Measurements from ENCODE around the gene RBM15B.

Gene RBM15B

DNA sequence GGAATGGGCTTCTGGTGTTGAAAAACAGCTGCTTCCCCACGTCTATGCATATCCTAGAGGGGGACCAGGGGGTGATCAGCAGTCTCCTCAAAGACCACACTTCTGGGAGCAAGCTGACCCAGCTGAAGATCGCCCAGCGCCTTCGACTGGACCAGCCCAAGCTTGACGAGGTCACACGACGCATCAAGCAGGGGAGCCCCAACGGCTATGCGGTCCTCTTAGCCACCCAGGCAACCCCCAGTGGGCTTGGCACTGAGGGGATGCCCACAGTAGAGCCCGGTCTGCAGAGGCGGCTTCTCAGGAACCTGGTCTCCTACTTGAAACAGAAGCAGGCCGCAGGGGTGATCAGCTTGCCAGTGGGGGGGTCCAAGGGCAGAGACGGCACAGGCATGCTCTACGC lies 2.5 kb downstream of the RBM15B start:
- DNase-seq, result no peak

DNA sequence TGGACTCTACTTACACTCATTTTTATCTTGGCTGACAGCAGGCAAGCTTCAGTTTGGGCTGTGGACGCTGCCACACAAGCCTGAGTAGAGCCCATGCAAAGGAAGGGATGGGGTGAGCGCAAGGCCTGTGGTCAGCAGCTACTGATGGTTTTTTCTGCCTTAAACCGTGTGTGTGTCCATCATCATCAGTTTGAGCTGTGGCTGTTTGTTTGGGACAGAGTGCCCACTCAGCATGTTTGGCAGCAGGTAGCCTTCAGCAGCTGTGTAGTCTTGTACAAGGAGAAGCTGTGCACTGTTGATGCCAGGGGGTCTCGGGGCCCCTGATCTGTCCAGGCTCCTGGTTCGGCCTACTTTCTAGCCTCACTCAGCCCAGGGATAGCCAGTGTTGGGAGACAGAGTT lies 3.5 kb downstream of the RBM15B start:
- DNase-seq, result no peak

DNA sequence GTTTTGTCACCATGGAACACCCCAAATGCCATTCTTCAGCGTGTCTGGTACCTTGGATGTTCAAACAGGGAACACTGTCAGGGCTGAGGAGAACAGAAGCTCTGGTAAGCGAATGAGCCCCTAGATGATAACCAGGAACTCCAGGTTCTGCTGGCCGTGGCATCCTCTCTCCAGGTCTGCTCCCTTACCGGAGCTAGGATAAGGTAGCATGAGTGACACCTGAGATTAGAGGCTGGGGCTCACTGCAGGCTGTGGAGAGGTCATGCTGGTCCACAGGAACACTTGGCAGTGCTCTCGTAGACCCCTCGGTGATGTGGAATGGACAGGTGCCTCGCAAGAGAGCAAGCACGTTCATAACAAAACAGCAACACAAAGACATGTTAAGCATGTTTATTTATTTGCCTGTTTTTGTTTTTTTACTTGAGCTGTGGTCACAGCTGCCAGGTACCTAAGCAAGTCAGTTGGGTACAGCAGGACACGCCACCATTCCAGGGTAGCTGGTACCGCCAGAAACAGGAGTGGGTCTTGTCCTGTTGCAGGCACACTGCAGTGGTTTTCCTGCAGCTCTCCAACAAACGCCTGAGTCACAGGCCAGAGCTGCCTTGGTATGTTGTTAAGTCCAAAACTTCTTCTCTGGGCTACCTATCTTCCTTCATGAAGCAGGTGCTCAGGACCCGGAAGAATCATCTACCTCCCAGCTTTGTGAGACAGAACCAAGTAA lies 4.6 kb downstream of the RBM15B start:
- DNase-seq, result no peak

DNA sequence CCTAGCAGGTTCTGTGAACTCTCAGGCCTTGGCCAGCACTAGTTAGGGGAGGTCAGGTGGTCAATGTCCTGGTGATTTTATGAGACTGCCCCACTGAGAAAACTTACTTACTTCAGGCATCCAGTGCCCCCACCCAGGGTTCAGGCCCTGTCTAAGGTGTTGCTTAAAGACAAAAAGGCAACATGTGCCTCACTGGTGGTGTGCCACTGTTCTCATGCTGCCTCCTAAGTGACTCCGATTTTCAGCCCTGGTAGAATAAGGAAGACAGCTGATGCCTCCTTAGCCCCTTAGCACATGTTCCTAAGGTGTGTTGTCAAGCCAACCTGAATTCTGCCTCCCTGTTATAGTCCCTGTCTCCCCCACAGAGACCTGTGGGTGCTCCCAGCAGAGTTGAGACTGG lies 5.3 kb downstream of the RBM15B start:
- DNase-seq, result no peak

DNA sequence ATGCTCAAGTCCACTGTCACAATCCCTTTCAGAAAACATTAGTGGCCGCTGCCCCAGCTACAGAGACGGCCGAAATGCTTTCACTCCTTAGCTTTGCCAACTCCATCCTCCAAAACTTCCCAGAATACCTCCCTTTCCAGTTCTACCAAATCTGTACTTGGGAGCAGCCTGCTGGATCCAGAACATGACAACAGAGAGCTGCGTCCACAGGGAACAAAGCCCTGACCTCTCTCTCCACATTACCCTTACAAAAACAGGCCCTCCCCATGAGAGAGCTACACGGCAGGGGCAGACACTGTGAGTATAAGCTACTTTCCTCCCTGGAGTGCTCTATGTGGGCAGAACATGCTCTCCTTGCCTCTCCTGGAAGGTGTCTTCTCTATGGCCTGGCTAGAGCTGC lies 6.3 kb downstream of the RBM15B start:
- DNase-seq, result no peak

DNA sequence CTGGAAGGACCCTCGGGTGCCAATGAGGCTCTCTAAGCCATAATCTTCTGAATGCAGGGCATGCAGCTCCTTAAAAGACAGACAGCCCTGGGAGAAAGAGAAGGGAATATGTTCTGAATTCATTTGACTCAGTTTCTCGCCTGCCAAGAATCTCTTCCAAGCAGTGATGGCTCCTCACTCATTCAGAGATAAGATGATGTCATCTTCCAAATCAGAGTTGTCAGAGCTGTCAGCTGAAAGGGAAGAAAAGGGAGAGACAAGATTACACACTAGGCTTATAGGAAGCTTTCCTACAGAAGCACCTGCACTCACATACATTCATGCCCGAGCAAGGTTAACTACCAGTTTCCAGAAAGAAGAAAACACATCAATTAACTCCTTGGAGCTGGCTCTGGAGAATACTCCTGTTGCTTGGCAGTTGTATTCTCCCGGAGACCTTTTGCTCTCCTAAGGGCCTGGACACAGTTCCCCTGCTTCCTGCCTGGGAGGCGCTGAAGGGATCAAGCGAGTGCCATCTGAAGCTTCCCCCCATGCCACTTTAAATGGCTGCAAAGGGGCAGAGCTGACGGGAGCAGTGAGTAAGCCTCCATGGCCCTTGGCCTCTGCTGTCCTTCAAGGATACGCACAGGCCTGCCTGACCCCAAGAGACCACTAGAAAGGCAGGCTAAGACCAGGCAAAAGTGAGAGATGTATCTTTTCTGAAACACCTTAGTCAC lies 7.7 kb downstream of the RBM15B start:
- DNase-seq, result no peak

DNA sequence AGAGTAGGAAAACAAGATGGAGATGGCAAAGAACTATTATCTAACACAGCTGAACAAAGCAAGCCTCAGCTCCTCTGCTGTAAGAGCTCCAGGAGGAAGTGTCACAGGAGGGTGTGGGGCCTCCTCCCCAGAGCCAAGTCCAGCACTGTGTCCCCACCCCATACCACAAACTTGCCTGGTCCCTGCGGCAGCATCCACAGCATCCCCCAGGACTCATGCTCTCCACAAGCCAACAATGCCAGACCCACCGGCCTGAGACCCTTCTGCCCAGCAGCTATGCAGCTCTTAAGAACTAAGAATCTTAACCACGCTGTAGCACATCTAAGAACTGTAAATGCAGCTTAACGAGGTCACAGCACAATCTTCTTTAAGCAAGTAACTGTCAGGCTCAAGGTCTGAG lies 9.1 kb downstream of the RBM15B start:
- no peak for DNase-seq

DNA sequence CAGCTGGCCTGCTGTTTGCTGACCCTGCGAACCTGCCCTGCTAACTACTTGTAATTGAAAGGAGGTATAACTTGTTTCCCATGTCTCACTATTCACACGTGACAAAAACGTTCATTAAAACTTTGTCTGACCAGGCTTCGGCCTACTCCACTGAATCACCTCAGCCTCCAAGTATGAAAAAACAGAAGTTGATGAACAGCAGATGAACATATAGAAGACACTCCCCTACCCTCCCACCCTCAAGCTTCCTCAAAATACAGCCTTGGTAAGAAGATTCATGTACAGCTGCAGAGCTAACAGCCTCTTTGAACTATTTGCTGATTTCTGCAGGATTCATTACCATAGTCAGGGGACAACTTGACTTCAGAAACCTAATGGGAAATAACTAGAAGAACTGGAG lies 10.7 kb downstream of the RBM15B start:
- no peak for DNase-seq

DNA sequence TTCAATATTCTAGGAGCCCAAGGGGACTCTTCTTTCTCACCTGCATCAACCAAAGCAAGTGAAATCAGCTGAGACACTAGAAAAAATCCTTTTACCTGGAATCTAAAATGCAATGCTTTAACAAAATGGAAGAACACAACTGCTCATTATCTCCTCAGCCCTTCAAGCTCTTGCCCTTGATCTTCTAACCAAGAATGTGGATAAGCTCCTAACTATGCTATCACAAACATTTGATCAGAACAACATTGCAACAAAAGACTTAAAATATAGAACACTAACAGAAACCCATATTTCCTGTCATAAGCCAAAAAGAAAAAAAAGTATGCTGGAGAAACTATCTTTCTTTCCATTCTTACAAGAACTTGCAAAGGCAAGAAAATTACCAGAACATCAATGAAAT lies 12.6 kb downstream of the RBM15B start:
- DNase-seq, result no peak

DNA sequence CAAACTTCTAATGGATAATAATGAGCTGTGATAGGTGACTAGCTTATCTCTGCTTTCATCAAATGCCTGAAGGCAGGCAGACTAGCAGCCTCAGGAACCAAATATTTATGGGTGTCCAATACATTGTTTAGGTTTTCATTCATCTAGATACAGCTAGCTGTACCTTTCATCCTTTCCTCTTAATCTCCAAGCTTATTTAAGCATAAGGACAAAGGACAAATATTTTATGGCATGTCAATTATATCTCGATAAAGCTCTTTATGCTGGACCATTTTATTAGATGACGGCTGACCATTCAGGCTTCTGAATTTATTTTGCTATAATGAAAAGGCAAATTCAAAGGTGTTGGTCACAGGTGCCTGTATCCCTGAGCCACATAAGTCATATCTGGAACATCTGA lies 16.9 kb downstream of the RBM15B start:
- DNase-seq, result no peak

DNA sequence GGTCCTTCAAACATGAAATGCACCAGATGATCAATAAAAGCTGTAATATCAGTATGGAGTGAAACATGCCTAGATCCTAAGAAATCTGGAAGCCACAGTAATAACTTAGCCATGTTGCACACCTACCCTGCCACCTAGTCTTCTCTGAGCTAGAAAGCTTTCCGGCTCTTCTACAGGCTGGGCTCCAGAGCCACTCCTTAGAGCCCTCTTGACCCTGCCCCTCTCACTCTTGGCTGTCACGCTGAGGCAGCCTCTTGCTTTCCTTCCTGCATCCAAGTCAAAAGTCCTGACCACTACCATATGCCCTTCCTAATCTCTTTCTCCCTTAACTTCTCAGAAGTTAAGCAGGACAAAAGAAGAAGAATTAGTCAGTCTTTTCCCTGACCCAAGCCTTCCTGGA lies 17.7 kb downstream of the RBM15B start:
- DNase-seq, result no peak

DNA sequence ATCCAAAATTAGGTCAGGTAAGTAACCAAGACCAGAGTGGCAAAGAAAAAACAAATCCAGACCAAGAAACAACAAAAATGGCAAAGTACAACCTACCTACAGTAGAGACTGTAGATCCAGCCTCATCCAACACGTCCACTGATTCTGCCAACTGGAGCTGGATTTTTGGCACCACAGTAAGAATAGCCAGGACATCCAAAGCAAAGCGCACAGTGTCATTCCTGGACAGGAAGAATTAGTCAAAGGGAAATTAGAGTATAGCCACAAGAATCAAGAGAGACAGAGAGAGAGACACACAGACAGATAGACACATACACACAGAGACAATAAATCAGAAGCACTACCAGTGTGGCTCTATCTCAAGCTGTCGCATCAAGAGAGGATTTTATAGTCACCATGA lies 31.1 kb downstream of the RBM15B start:
- no peak for DNase-seq

DNA sequence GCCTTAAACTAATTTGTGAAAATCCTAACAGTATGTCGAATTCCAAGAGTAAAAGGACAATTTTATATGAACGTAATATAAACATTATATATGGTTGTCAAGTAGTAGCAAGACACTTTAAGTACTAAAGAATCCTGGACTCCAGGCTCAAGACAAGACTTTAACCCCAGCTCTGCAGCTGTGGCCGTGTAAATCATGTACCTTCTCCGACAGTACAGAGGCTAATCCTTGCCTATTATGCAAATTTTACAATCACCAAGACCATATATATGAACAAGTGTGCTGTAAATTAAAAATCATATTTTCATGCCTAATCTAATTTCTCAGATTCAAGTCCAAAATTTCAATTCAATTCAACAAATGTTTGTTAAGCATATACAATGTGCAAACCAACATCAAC lies 35.8 kb downstream of the RBM15B start:
- DNase-seq, result no peak

DNA sequence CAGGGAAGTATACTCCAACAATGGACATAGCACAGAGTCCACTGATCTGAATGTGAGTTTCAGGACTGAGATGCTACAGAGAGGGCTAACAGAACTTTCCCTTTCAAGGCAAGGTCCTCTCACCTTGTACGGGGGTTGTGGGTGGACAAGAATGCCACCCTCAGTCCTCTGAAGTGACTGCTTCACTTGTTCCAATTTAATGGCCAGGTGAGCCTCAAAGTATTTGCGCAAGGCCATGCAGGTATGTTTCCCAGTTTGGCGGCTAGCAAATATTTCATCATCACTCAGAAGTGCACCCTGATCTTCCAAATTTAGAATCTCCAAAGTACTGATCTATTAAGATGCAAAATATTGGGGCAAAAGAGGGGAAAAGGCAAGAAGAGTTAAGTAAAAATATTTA lies 38.1 kb downstream of the RBM15B start:
- DNase-seq, result no peak

DNA sequence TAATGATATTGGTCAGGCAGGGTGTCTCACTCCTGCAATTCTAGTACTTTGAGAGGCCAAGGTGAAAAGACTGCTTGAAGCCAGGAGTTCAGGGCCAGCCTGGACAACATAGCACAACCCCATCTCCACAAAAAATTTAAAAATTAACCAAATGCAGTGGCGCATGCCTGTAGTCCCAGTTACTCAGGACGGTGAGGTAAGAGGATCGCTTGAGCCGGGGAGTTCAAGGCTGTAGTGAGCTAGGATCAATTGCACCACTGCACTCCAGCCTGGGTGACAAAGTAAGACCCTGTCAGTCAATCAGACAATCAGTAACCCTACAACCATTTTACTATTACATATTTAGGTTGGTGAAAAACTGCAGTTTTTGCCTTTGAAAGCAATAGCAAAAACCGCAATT lies 43.0 kb downstream of the RBM15B start:
- no peak for DNase-seq

DNA sequence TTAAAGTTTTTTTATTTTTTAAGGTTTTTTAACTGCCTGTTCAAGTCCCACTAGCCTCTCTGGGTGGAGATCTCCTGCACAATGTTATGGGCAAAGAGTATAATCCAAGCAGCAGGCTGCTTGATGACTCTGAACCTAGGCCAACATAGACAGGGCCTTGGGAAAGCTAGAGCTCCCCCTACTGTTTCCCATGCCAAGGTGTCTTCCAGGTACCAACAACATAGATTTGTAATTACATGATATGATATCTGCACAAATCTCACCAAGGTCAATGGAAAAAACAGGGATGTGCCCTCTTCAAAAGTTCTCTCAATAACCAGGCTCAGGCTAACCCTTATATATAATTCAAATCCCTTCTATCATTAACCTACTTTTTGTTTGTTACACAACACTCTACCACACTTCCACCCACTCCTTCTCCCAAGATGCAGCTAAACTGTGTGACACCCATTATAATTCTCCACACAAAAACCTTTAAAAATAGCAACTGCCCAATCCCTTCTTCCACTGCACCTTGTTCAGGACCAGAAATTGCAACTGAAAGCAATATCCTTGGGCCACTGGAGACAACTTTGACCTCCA lies 43.8 kb downstream of the RBM15B start:
- DNase-seq, result peak; percentile 77

DNA sequence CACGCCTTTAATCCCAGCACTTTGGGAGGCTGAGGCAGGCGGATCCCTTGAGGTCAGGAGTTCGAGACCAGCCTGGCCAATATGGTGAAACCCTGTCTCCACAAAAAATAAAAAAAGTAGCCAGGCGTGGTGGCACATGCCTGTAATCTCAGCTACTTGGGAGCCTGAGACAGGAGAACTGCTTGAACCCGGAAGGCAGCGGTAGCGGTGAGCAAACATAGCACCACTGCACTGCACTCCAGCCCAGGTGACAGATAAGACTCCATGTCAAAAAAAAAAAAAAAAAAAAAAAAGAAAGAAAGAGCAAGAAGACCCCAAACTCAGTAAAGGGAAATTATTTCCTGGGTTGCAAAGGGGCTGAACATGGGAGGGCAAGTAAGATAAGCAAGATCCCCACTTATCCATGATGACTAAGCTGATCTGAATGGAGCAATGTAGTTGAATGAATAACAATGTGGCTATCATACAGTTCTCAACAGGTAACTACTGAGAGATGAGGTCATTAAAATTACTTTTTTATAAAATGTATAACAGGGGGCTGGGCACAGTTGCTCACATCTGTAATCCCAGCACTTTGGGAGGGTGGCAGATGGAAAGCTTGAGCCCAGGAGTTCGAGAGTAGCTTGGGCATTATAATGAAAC lies 46.0 kb downstream of the RBM15B start:
- no peak for DNase-seq

DNA sequence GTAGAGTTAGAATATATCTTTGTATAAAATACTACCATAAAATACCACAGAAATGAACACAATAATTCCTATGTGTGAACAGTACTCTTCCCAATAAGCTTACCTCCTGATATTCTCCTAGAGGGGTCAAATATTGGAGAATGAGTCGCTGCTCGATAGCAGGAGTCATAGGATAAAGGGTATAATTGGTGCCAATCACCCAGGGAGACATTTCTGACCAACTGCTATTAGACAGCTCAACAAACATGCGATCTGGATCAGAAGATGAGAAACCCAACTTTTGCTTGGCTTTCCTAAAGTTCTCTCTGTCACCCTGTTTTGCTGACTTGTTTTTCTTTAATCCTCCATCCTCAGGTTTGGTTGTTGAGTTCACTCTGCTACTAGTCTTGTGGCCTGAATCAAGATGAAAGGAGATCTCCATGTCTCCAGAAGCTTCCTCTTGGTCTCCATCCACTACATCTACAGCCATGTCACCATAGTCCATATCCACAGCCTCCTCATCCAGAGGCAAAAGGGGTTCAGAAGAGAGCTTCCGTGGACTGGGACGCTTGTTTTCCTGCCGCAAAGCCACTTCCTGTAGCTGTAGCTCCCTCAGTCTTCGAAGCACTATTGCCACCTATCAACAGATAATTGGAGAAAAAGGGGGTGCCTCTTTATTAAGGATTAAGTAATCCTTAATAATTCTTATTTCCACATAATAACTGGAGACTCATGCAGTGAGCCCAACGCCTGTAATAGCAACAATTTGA lies 50.4 kb downstream of the RBM15B start:
- no peak for DNase-seq

DNA sequence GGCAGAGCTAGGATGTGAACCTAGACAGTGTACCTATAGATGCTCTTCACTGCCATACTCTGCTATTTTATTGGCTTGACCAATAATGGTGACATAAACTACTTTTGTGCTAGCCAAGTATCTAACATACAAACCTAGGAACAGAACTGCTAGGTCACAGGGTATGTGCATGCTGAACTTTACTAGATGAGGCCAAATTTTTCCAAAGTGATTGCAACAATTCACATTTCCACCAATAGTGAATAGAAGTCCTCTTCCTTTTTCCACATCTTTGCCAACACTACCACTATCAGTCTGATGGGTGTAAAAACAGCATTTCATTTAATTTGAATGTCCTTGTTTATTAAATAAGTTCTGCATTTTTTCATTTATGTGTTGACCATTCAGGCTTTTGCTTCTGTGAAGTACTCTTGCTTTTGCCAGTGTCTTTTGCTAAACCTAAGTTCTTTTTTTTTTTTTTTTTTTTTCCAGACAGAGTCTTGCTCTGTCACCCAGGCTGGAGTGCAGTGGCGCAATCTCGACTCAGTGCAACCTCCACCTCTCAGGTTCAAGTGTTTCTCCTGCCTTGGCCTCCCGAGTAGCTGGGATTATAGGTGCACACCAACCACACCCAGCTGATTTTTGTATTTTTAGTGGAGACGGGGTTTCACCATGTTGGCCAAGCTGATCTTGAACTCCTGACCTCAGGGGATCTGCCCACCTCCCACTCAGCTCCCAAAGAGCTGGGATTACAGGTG lies 54.6 kb downstream of the RBM15B start:
- DNase-seq, result no peak

Data from hematopoietic multipotent progenitor cell treated with erythropoietin and hydrocortisone succinate and interleukin-3 and kit ligand, for 8 days (in vitro differentiated cells).